Peyer's patch (tissue), 4 donors: Measurements from ENCODE around the gene ATP6V0A1. TPM values are rescaled to one million over a fixed set of nuclear protein-coding genes. Genes with fewer than 3 reads are reported as not detected.
A peak's percentile ranks its signal among the peaks of the same experiment; 100 is the strongest.

Experiments
- DNase-seq, 3 donors: peaks; one replicate each; pipeline ENCODE4 v3.0.0-alpha.2; 2017 to 2019
- H3K27ac ChIP-seq, 4 donors: fragments of 200-600 bp; sonication (generic); one replicate each; pipeline ENCODE4 v1.5.1; 2016 to 2019
- H3K27me3 ChIP-seq, 2 donors: fragments of 200-600 bp; sonication (generic); one replicate each; pipeline ENCODE4 v1.5.1; 2019
- H3K36me3 ChIP-seq, 3 donors: fragments of 200-600 bp; sonication (generic); one replicate each; pipeline ENCODE4 v1.5.1; 2016 to 2019
- H3K4me1 ChIP-seq, 4 donors: fragments of 200-600 bp; sonication (generic); one replicate each; pipeline ENCODE4 v1.5.1; 2016 to 2019
- H3K4me3 ChIP-seq, 4 donors: fragments of 200-600 bp; sonication (generic); 1 replicate in 3 of 4; 2 replicates in 1 of 4; pipeline ENCODE4 v1.5.1; 2016 to 2019; ENCODE audit warnings: mild to moderate bottlenecking in 1 of 4
- H3K9me3 ChIP-seq, 4 donors: fragments of 200-600 bp; sonication (generic); one replicate each; pipeline ENCODE4 v1.5.1; 2016 to 2019; ENCODE audit warnings: mild to moderate bottlenecking in 1 of 4
- POLR2A ChIP-seq, 2 donors: fragments of 450-650 bp; IDR thresholded peaks; one replicate each; pipeline ENCODE4 v1.5.1; 2017; ENCODE audit warnings: antibody characterized with exemption in 2 of 2, mild to moderate bottlenecking in 2 of 2, moderate library complexity in 2 of 2
- total RNA-seq, 4 donors: library from RNA; depleted of rRNA; stranded (reverse); fragments of >200 nt; gene quantifications; one replicate each; pipeline ENCODE4 v1.1.0, GENCODE V29; 2016
- TF ChIP-seq, protein P1 (sequence below), 6 experiments: fragments of 450-650 bp in 4 of 6; fragments of 200-600 bp in 2 of 6; sonication (generic) in 1 of 6; IDR thresholded peaks; one replicate each; pipeline ENCODE4 v1.5.1; 2017 to 2019; ENCODE audit warnings: antibody characterized with exemption in 6 of 6, mild to moderate bottlenecking in 3 of 6, moderate library complexity in 1 of 6

Gene ATP6V0A1
- total RNA-seq, 4 donors from 2014 or later: 121 to 251 (median 204) TPM

DNA sequence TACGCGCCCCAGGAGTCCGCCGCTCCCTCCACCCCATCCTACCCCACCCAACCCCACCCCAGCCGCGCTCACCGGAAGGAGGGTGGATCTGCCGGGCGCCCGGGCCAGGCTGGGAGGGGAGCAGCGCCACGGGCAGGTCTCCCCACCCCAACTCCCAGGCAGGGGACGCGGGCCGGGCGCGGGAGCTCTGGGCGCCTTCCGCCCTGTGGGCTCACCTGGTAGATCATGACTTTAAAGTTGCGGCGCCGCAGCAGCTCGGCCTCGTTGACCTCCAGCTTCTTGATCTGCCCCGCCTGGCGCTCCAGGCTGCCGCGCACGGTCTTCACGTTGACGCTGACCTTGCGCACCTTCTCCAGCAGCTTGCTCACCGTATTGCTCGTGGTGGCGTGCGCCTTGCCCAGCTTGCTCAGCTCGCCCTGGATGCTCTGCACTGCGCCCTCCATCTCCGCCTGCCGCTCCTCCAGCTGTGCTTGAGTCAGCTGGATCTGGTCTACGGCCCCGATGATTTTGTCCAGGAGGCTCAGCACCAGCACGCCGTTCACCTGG, 36.2 kb upstream of the ATP6V0A1 start:
- DNase-seq: peak in 2 of 3 donors; percentile 54 to 66
- H3K4me1 ChIP-seq: peaks cover 0 to 32% (median 9%) of the 10 kb centered on the region in 4 donors
- H3K36me3 ChIP-seq: no peaks in the 10 kb centered on the region
- peak overlapping the region; percentile 71 to 90 (median 80) for H3K27ac ChIP-seq
- peak overlapping the region; percentile 35 to 66 (median 56) for H3K4me3 ChIP-seq
- H3K27me3 ChIP-seq: no peaks in the 10 kb centered on the region
- no peaks in the 10 kb centered on the region for H3K9me3 ChIP-seq
- TF ChIP-seq, protein P1, sequence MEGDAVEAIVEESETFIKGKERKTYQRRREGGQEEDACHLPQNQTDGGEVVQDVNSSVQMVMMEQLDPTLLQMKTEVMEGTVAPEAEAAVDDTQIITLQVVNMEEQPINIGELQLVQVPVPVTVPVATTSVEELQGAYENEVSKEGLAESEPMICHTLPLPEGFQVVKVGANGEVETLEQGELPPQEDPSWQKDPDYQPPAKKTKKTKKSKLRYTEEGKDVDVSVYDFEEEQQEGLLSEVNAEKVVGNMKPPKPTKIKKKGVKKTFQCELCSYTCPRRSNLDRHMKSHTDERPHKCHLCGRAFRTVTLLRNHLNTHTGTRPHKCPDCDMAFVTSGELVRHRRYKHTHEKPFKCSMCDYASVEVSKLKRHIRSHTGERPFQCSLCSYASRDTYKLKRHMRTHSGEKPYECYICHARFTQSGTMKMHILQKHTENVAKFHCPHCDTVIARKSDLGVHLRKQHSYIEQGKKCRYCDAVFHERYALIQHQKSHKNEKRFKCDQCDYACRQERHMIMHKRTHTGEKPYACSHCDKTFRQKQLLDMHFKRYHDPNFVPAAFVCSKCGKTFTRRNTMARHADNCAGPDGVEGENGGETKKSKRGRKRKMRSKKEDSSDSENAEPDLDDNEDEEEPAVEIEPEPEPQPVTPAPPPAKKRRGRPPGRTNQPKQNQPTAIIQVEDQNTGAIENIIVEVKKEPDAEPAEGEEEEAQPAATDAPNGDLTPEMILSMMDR (IDR thresholded peaks at IDR 0.05): no peak
- no peak for TF ChIP-seq POLR2A (IDR thresholded peaks at IDR 0.05)

- H3K27ac ChIP-seq: peak within 1 kb of the TSS; percentile 71 to 90 (median 80)
- H3K4me1 ChIP-seq: peaks cover 0 to 32% (median 9%) of the 10 kb centered on the region in 4 donors
Observed at GRCh38 chr17:42422958-42423712, 35.5 kb upstream of the ATP6V0A1 start, which contains the start of gene CAVIN1. CAVIN1 (minus strand) TSS chr17:42423256; CDS start chr17:42423097, 159 bp downstream.

GRCh38 chr17:42423766-42424165, 34.9 kb upstream of the ATP6V0A1 start:
- Histone ChIP-seq H3K36me3 (no peaks in the 10 kb centered on the region), H3K27me3 (no peaks in the 10 kb centered on the region), H3K9me3 (no peaks in the 10 kb centered on the region), H3K4me1 (peaks cover 0 to 32% (median 9%) of the 10 kb centered on the region in 4 donors), H3K27ac (peak overlapping the region; percentile 7 to 90 (median 78)), H3K4me3 (no peak overlapping the region)
- DNase-seq: no peak
- TF ChIP-seq, protein P1 (IDR thresholded peaks at IDR 0.05): no peak
- TF ChIP-seq POLR2A (IDR thresholded peaks at IDR 0.05): no peak

More at GRCh38 chr17:42422958-42423712, 35.5 kb upstream of the ATP6V0A1 start, which contains the start of gene CAVIN1:
- peak; percentile 52 to 93 (median 88) for DNase-seq
- no peaks in the 10 kb centered on the region for H3K27me3 ChIP-seq
- peak within 1 kb of the TSS; percentile 35 to 66 (median 56) for H3K4me3 ChIP-seq
- no peaks in the 10 kb centered on the region for H3K36me3 ChIP-seq
- TF ChIP-seq, protein P1 (IDR thresholded peaks at IDR 0.05): no peak
- peak; percentile 48 to 62 for TF ChIP-seq POLR2A (IDR thresholded peaks at IDR 0.05)
- H3K9me3 ChIP-seq: no peaks in the 10 kb centered on the region

- no peak for DNase-seq
- Histone ChIP-seq H3K4me1 (peaks cover 0 to 29% (median 9%) of the 10 kb centered on the region in 4 donors), H3K27me3 (no peaks in the 10 kb centered on the region), H3K4me3 (no peak overlapping the region), H3K9me3 (no peaks in the 10 kb centered on the region), H3K36me3 (no peaks in the 10 kb centered on the region), H3K27ac (no peak overlapping the region)
- TF ChIP-seq POLR2A (IDR thresholded peaks at IDR 0.05): no peak
- TF ChIP-seq, protein P1 (IDR thresholded peaks at IDR 0.05): no peak
Observed at GRCh38 chr17:42424991-42425610, 33.6 kb upstream of the ATP6V0A1 start.

- Histone ChIP-seq H3K27ac (no peak overlapping the region), H3K9me3 (no peaks in the 10 kb centered on the region), H3K4me3 (no peak overlapping the region), H3K4me1 (peaks cover 0 to 5% (median 0%) of the 10 kb centered on the region in 4 donors), H3K36me3 (no peaks in the 10 kb centered on the region), H3K27me3 (no peaks in the 10 kb centered on the region)
- peak in 2 of 3 donors; percentile 66 to 77 for DNase-seq
- no peak for TF ChIP-seq POLR2A (IDR thresholded peaks at IDR 0.05)
- TF ChIP-seq, protein P1 (IDR thresholded peaks at IDR 0.05): peak; percentile 32 to 85 (median 76)
Observed at GRCh38 chr17:42428141-42428944, 30.3 kb upstream of the ATP6V0A1 start.
